GM19438 (cell line): Measurements from ENCODE around the gene C1orf21.

Experiments
- ATAC-seq: cut with Tn5 transposase; IDR thresholded peaks from one replicate; pipeline ENCODE4 v1.9.1; 2021; ENCODE audit warnings: low read depth; ENCODE audit not compliant: unreplicated experiment

The C1orf21 gene

DNA sequence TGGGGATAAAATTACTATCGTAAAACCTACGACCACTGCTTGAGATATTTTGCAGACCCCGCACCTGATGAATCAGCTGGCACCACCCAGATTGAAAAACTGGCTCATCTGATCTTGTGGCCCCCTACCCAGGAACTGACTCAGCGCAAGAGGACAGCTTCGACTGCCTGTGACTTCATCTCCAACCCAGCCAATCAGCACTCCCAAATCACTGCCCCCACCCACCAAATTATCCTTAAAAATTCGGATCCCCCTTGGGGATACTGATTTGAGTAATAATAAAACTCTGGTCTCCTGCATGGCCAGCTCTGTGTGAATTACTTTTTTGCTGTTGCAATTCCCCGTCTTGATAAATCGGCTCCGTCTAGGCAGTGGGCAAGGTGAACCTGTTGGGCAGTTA is 286.5 kb downstream of the C1orf21 start:
- no peak for ATAC-seq

DNA sequence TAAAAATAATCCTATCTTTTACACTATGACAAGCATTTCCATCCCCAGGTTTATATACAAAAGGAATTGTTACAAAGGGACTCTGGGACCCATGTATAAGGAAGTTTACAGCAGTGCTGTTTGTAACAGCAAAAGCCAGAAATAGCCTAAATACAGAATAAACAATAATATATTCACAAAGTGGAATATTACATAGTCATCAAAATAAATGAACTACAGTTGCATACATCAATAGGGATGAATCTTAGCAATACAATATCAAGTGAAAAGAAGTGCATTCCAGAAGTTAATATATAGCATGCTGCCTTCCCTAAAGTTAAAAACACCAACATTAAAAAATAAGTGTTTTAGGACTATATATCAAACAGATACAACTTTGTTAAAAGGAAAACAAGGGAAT is 290.5 kb downstream of the C1orf21 start:
- ATAC-seq: no peak
